Pancreas (tissue), 10 donors: Measurements from ENCODE around the gene CYP1A1. TPM values are rescaled to one million over a fixed set of nuclear protein-coding genes. Genes with fewer than 3 reads are reported as not detected.

ENCODE experiments used
- ATAC-seq, 4 donors: fragments of 200-7000 bp; cut with Tn5 transposase; one replicate each; pipeline versions ENCODE4 v1.8.0 to v1.9.1; 2020; ENCODE audit warnings: mild to moderate bottlenecking in 4 of 4, moderate library complexity in 4 of 4
- DNase-seq, 6 donors: peaks; one replicate each; pipeline ENCODE4 v3.0.0-alpha.2; 2020
- FAIRE-seq: peaks from 2 replicates; lab custom pipeline; 2012; peaks lifted over from hg19 to GRCh38; lab: Jason Lieb, UNC
- H3K27ac ChIP-seq, 4 donors: fragments of 200-600 bp; sonication (generic); 1 replicate in 3 of 4; 2 replicates in 1 of 4; pipeline versions ENCODE4 v1.5.0 to v1.8.0; 2020
- H3K27me3 ChIP-seq, 4 donors: fragments of 200-600 bp; one replicate each; pipeline ENCODE4 v1.8.0; 2021
- H3K36me3 ChIP-seq, 3 donors: fragments of 200-600 bp; sonication (generic) in 1 of 3; one replicate each; pipeline versions ENCODE4 v1.5.0 to v1.8.0; 2020 to 2021
- H3K4me1 ChIP-seq, 3 donors: fragments of 200-600 bp; one replicate each; pipeline ENCODE4 v1.8.0; 2021
- H3K4me3 ChIP-seq, 4 donors: fragments of 200-600 bp; sonication (generic) in 2 of 4; one replicate each; pipeline versions ENCODE4 v1.5.0 to v1.8.0; 2020 to 2021
- H3K9me3 ChIP-seq, 4 donors: fragments of 200-600 bp; one replicate each; pipeline ENCODE4 v1.8.0; 2021
- CTCF ChIP-seq, 4 donors: fragments of 200-600 bp; sonication (generic) in 3 of 4; IDR thresholded peaks; one replicate each; pipeline versions ENCODE4 v1.5.0 to v1.8.0; 2021; ENCODE audit warnings: antibody characterized with exemption in 4 of 4
- WGBS, 2 donors: extraction: QIAGEN DNeasy Blood & Tissue Kit; methylation state at CpG; one replicate each; pipeline ENCODE4 v1.1.7; 2013; 5-methylcytosine and 5-hydroxymethylcytosine counted together
- intact Hi-C, 3 donors: fragments of 100-400 bp; cut with DNase I; formaldehyde crosslinking; loops; one replicate each; pipeline versions ENCODE4 v1.11.1 to v1.14.2; 2022
- polyA plus RNA-seq, 2 donors: library from polyadenylated mRNA; stranded (reverse); fragments of 200-250 nt; gene quantifications; one replicate each; pipeline ENCODE4 v1.2.3, GENCODE V29; 2013
- total RNA-seq, 6 donors: library from RNA; stranded (reverse); fragmentation: NEBNext Ultra II Directional in 4 of 6; extraction: Animal tissue kit (Norgen Biotek cat#: 25700) in 4 of 6; gene quantifications; one replicate each; pipeline versions ENCODE4 v1.2.1 to v1.2.4, GENCODE V29; 2021 to 2023
- donor health status: healthy with polysubstance abuse.
- donor health status: DM: no; HTN: no; CAD: no; lungs with moderate emphysema.
- donor health status: DM: no; HTN: no; CAD: no.
- donor health status: control.
- donor health status: control.
- donor health status: Bipolar disorder and iron deficiency.
- donor health status: DM: yes; HTN: yes; CAD: no.
- donor health status: DM: no; HTN: no; CAD: no.
- donor health status: DM: no; HTN: no; CAD: no.
- donor health status: DM: yes; HTN: yes; CAD: no.

The CYP1A1 gene
- total and polyA plus RNA-seq, 8 donors: 0.12 to 1.1 (median 0.19) TPM; not detected in 3

- 63 to 64% methylated on average over 15 of the region's 15 CpGs for WGBS, 2 donors
- Histone ChIP-seq H3K4me1 (no peaks in the 10 kb centered on the region), H3K27ac (no peak overlapping the region), H3K9me3 (no peaks in the 10 kb centered on the region), H3K4me3 (no peak overlapping the region), H3K27me3 (no peaks in the 10 kb centered on the region), H3K36me3 (no peaks in the 10 kb centered on the region)
- TF ChIP-seq CTCF (IDR thresholded peaks at IDR 0.05): no peak
- DNase-seq (no peak), FAIRE-seq (no peak), ATAC-seq (no peak)
- intact Hi-C loops: no loop called here
Observed at GRCh38 chr15:74763416-74763815, 38.1 kb upstream of the CYP1A1 start.

- no peak for FAIRE-seq
Observed at GRCh38 chr15:74762791-74763150, 37.4 kb upstream of the CYP1A1 start.

GRCh38 chr15:74758736-74759135, 33.4 kb upstream of the CYP1A1 start:
- H3K9me3 ChIP-seq: no peaks in the 10 kb centered on the region
- WGBS, 2 donors: 74 to 79% methylated on average over 8 of the region's 8 CpGs
- no peak for DNase-seq
- intact Hi-C loops: loop anchor here in 2 of 3 donors (10.0 kb wide), 2 partner anchors 134 to 374 kb away; no protein-coding TSS in a partner anchor
- ATAC-seq: no peak
- no peaks in the 10 kb centered on the region for H3K4me1 ChIP-seq
- no peak overlapping the region for H3K27ac ChIP-seq
- no peak for FAIRE-seq
- no peaks in the 10 kb centered on the region for H3K27me3 ChIP-seq
- H3K36me3 ChIP-seq: no peaks in the 10 kb centered on the region
- H3K4me3 ChIP-seq: no peak overlapping the region
- TF ChIP-seq CTCF (IDR thresholded peaks at IDR 0.05): no peak

More at GRCh38 chr15:74762791-74763150, 37.4 kb upstream of the CYP1A1 start:
- intact Hi-C loops: no loop called here
- TF ChIP-seq CTCF (IDR thresholded peaks at IDR 0.05): no peak
- 52 to 57% methylated on average over 6 of the region's 6 CpGs for WGBS, 2 donors
- no peaks in the 10 kb centered on the region for H3K27me3 ChIP-seq
- DNase-seq (no peak), ATAC-seq (no peak)
- no peak overlapping the region for H3K27ac ChIP-seq
- no peaks in the 10 kb centered on the region for H3K36me3 ChIP-seq
- no peak overlapping the region for H3K4me3 ChIP-seq
- no peaks in the 10 kb centered on the region for H3K4me1 ChIP-seq
- H3K9me3 ChIP-seq: no peaks in the 10 kb centered on the region

- no peak overlapping the region for H3K27ac ChIP-seq
- ATAC-seq (no peak), FAIRE-seq (no peak), DNase-seq (no peak)
- no peak for TF ChIP-seq CTCF (IDR thresholded peaks at IDR 0.05)
- no peaks in the 10 kb centered on the region for H3K9me3 ChIP-seq
- 78 to 83% methylated on average over 20 of the region's 20 CpGs for WGBS, 2 donors
- no peak overlapping the region for H3K4me3 ChIP-seq
- H3K4me1 ChIP-seq: no peaks in the 10 kb centered on the region
- H3K36me3 ChIP-seq: no peaks in the 10 kb centered on the region
- no peaks in the 10 kb centered on the region for H3K27me3 ChIP-seq
- intact Hi-C loops: loop anchor here in 2 of 3 donors (10.0 kb wide), 2 partner anchors 130 to 370 kb away; no protein-coding TSS in a partner anchor
Observed at GRCh38 chr15:74754593-74755215, 29.4 kb upstream of the CYP1A1 start.

GRCh38 chr15:74752531-74752930, 27.2 kb upstream of the CYP1A1 start:
- intact Hi-C loops: loop anchor here in 2 of 3 donors (10.0 kb wide), 2 partner anchors 128 to 368 kb away; no protein-coding TSS in a partner anchor
- H3K4me1 ChIP-seq: no peaks in the 10 kb centered on the region
- DNase-seq (no peak), ATAC-seq (no peak), FAIRE-seq (no peak)
- no peak for TF ChIP-seq CTCF (IDR thresholded peaks at IDR 0.05)
- H3K4me3 ChIP-seq: no peak overlapping the region
- 41 to 55% methylated on average over 5 of the region's 5 CpGs for WGBS, 2 donors
- no peaks in the 10 kb centered on the region for H3K9me3 ChIP-seq
- no peaks in the 10 kb centered on the region for H3K27me3 ChIP-seq
- no peaks in the 10 kb centered on the region for H3K36me3 ChIP-seq
- no peak overlapping the region for H3K27ac ChIP-seq
